GM19240 (cell line): Measurements from ENCODE around the gene BRCA2.
"Not testable (repeated sequence)": the region's sequence is repeated elsewhere in the genome, so short reads cannot be mapped to it uniquely, and the experiment has no call there.

Experiments used
- DNase-seq: peaks from one replicate; pipeline ENCODE4 v3.0.0; 2011; ENCODE audit warnings: low spot score; ENCODE audit not compliant: insufficient read length

Gene BRCA2

GRCh38 chr13:32311188-32311897 lies 4.0 kb upstream of the BRCA2 start:
- no peak for DNase-seq

GRCh38 chr13:32314271-32315237 lies 754 bp upstream of the BRCA2 start:
- DNase-seq: no peak

GRCh38 chr13:32316028-32316339 lies 676 bp downstream of the BRCA2 start:
- DNase-seq: peak; percentile 8

GRCh38 chr13:32316501-32316900 lies 1.2 kb downstream of the BRCA2 start:
- no peak for DNase-seq

- no peak for DNase-seq
Measured at GRCh38 chr13:32317716-32318465, 2.6 kb downstream of the BRCA2 start.

GRCh38 chr13:32320528-32320927 lies 5.2 kb downstream of the BRCA2 start:
- no peak for DNase-seq

- DNase-seq: no peak
Measured at GRCh38 chr13:32323912-32324311, 8.6 kb downstream of the BRCA2 start.

GRCh38 chr13:32330441-32330840 lies 15.1 kb downstream of the BRCA2 start:
- DNase-seq: no peak

GRCh38 chr13:32334671-32335070 lies 19.4 kb downstream of the BRCA2 start:
- DNase-seq: no peak

- DNase-seq: no peak
Measured at GRCh38 chr13:32340914-32341313, 25.6 kb downstream of the BRCA2 start.

GRCh38 chr13:32347651-32348050 lies 32.3 kb downstream of the BRCA2 start:
- DNase-seq: no peak

- DNase-seq: not testable (repeated sequence)
Measured at GRCh38 chr13:32350839-32351441, 35.6 kb downstream of the BRCA2 start.

GRCh38 chr13:32354040-32354439 lies 38.7 kb downstream of the BRCA2 start:
- DNase-seq: no peak

GRCh38 chr13:32355935-32356334 lies 40.6 kb downstream of the BRCA2 start:
- DNase-seq: not testable (repeated sequence)

GRCh38 chr13:32362574-32362973 lies 47.3 kb downstream of the BRCA2 start:
- no peak for DNase-seq

GRCh38 chr13:32370805-32371204 lies 55.5 kb downstream of the BRCA2 start:
- DNase-seq: no peak

- DNase-seq: no peak
Measured at GRCh38 chr13:32376642-32377415, 61.5 kb downstream of the BRCA2 start.

GRCh38 chr13:32378012-32378411 lies 62.7 kb downstream of the BRCA2 start:
- DNase-seq: no peak

GRCh38 chr13:32381539-32381938 lies 66.2 kb downstream of the BRCA2 start:
- peak; percentile 8 for DNase-seq

GRCh38 chr13:32383836-32384618 lies 68.7 kb downstream of the BRCA2 start:
- no peak for DNase-seq
